T-cell (primary cell): ENCODE measurements around the gene ZNF195. TPM values are rescaled to one million over a fixed set of nuclear protein-coding genes. Genes with fewer than 3 reads are reported as not detected.
"Not testable (repeated sequence)": the region's sequence is repeated elsewhere in the genome, so short reads cannot be mapped to it uniquely, and the experiment has no call there.

Experiments
- ATAC-seq, 4 experiments: fragments of 200-7000 bp in 3 of 4; fragments of 150-1000 bp in 1 of 4; cut with Tn5 transposase; replicated peaks in 1 of 4; 1 replicate in 3 of 4; 2 replicates in 1 of 4; pipeline ENCODE4 v1.10.0; 2021; ENCODE audit warnings: moderate library complexity in 3 of 4, mild to moderate bottlenecking in 2 of 4, moderate number of reproducible peaks in 1 of 4
- CTCF ChIA-PET, 2 donors: fragments of 300-600 bp; sonication (Branson Sonifier 250); formaldehyde crosslinking; loops; one replicate each; lab custom pipeline; 2022; ENCODE audit warnings: antibody characterized with exemption in 2 of 2; lab: Charles Lee
- POLR2A ChIA-PET, 2 donors: fragments of 300-600 bp; sonication (Branson Sonifier 250); formaldehyde crosslinking; loops; one replicate each; lab custom pipeline; 2022; ENCODE audit warnings: antibody characterized with exemption in 2 of 2; lab: Charles Lee
- DNase-seq, 35 experiments: peaks; one replicate each; pipeline versions ENCODE4 v3.0.0 to v3.0.0-alpha.2; 2013 to 2023
- H3K27ac ChIP-seq: one replicate; pipeline ENCODE4 v1.5.1; 2013; ENCODE audit warnings: low read length
- H3K27me3 ChIP-seq, 2 experiments: replicated peaks in 1 of 2; 1 replicate in 1 of 2; 2 replicates in 1 of 2; pipeline versions ENCODE4 v1.6.1 to v1.7.0; 2013; ENCODE audit warnings: low read length in 1 of 2, mixed read lengths in 1 of 2; ENCODE audit not compliant: control insufficient read depth in 2 of 2, insufficient read depth in 2 of 2; ENCODE audit errors: extremely low read depth in 1 of 2
- H3K36me3 ChIP-seq, 2 donors: 1 replicate in 1 of 2; 2 replicates in 1 of 2; pipeline versions ENCODE4 v1.6.1 to v1.7.0; 2013; ENCODE audit warnings: low read length in 1 of 2; ENCODE audit not compliant: control insufficient read depth in 2 of 2, insufficient read depth in 1 of 2; ENCODE audit errors: extremely low read depth in 1 of 2
- H3K4me1 ChIP-seq, 2 experiments: 1 replicate in 1 of 2; 2 replicates in 1 of 2; pipeline versions ENCODE4 v1.6.1 to v1.7.0; 2013; ENCODE audit warnings: low read length in 2 of 2, mixed read lengths in 1 of 2; ENCODE audit not compliant: insufficient read depth in 2 of 2, control insufficient read depth in 1 of 2; ENCODE audit errors: extremely low read depth in 1 of 2
- H3K4me3 ChIP-seq, 2 donors: 1 replicate in 1 of 2; 2 replicates in 1 of 2; pipeline versions ENCODE4 v1.5.1 to v1.7.0; 2013; ENCODE audit warnings: mild to moderate bottlenecking in 2 of 2, low read length in 1 of 2, moderate library complexity in 1 of 2; ENCODE audit not compliant: control insufficient read depth in 1 of 2; ENCODE audit errors: extremely low read depth in 1 of 2
- H3K9me3 ChIP-seq: 2 replicates; pipeline ENCODE4 v1.7.0; 2013
- H3K27ac Mint-ChIP-seq, 2 donors: one replicate each; pipeline ENCODE4 v1.8.0; 2020 to 2021; ENCODE audit warnings: mild to moderate bottlenecking in 2 of 2, mixed read lengths in 2 of 2
- H3K27me3 Mint-ChIP-seq, 2 donors: one replicate each; pipeline ENCODE4 v1.8.0; 2021 to 2022; ENCODE audit warnings: mixed read lengths in 2 of 2
- H3K36me3 Mint-ChIP-seq: one replicate; pipeline ENCODE4 v1.8.0; 2021; ENCODE audit warnings: mixed read lengths
- H3K4me1 Mint-ChIP-seq, 3 donors: one replicate each; pipeline ENCODE4 v1.8.0; 2020 to 2022; ENCODE audit warnings: mixed read lengths in 3 of 3, mild to moderate bottlenecking in 1 of 3
- H3K4me3 Mint-ChIP-seq, 3 donors: one replicate each; pipeline ENCODE4 v1.8.0; 2020 to 2022; ENCODE audit warnings: mild to moderate bottlenecking in 3 of 3, mixed read lengths in 3 of 3, moderate library complexity in 3 of 3
- H3K9me3 Mint-ChIP-seq, 3 donors: one replicate each; pipeline ENCODE4 v1.8.0; 2020 to 2022; ENCODE audit warnings: mixed read lengths in 3 of 3
- WGBS: methylation state at CpG from one replicate; pipeline ENCODE4 v1.1.5; 2013; ENCODE audit warnings: missing lambda C conversion rate; ENCODE audit not compliant: insufficient coverage; 5-methylcytosine and 5-hydroxymethylcytosine counted together
- total RNA-seq, 35 experiments: library from RNA in 6 of 35; stranded (reverse) in 6 of 35; fragments of 120-200 nt in 1 of 35; gene quantifications; one replicate each; pipeline versions ENCODE4 v1.2.1 to v1.2.4 and lab custom pipeline; 2013 to 2026

The ZNF195 gene
- total RNA-seq, 5 donors from 2014 or later (not counting 1 experiment from before 2014, with no cell fraction given): 22.9 to 35.8 (median 32.0) TPM

- H3K9me3 ChIP-seq, ATAC-seq, H3K27ac ChIP-seq, H3K9me3 Mint-ChIP-seq, H3K4me1 ChIP-seq, H3K36me3 Mint-ChIP-seq, H3K4me3 ChIP-seq, H3K27me3 ChIP-seq, H3K4me1 Mint-ChIP-seq, H3K27me3 Mint-ChIP-seq, CTCF ChIA-PET, DNase-seq, POLR2A ChIA-PET, H3K36me3 ChIP-seq, H3K27ac Mint-ChIP-seq, H3K4me3 Mint-ChIP-seq: not testable (repeated sequence)
- 94% methylated on average over 18 of the region's 24 CpGs for WGBS
These were observed 34.7 kb upstream of the ZNF195 start for GRCh38 chr11:3413666-3414065.

GRCh38 chr11:3412837-3413236, 33.9 kb upstream of the ZNF195 start:
- ChIA-PET POLR2A (no interaction called here), CTCF (no interaction called here)
- Histone ChIP-seq H3K27me3 (peaks cover 0 to 3% of the 10 kb centered on the region in 2 experiments), H3K4me3 (no peak overlapping the region), H3K36me3 (no peaks in the 10 kb centered on the region), H3K9me3 (no peaks in the 10 kb centered on the region), H3K4me1 (peaks cover 0 to 5% of the 10 kb centered on the region in 2 experiments), H3K27ac (no peak overlapping the region)
- Mint-ChIP-seq H3K36me3 (no peaks in the 10 kb centered on the region), H3K4me1 (peaks cover 8 to 12% (median 9%) of the 10 kb centered on the region in 3 donors), H3K9me3 (no peaks in the 10 kb centered on the region), H3K4me3 (no peak overlapping the region), H3K27me3 (no peaks in the 10 kb centered on the region), H3K27ac (no peak overlapping the region)
- DNase-seq: no peak
- 85% methylated on average over 13 of the region's 15 CpGs for WGBS
- ATAC-seq: no peak

- POLR2A ChIA-PET, H3K27me3 ChIP-seq, H3K27ac Mint-ChIP-seq, H3K9me3 ChIP-seq, H3K36me3 ChIP-seq, H3K9me3 Mint-ChIP-seq, H3K4me3 Mint-ChIP-seq, H3K4me1 ChIP-seq, H3K36me3 Mint-ChIP-seq, H3K27me3 Mint-ChIP-seq, H3K4me3 ChIP-seq, H3K27ac ChIP-seq: not testable (repeated sequence)
- WGBS: 26% methylated on average over 8 of the region's 12 CpGs
- peaks cover 6 to 12% (median 6%) of the 10 kb centered on the region in 3 donors for H3K4me1 Mint-ChIP-seq
- DNase-seq: peak; percentile 10 to 85 (median 70)
- CTCF ChIA-PET: interaction anchor here in 1 of 2 donors (0.9 to 1.7 kb wide), 3 partner anchors 11 to 67 kb away, joined by 3 to 12 read pairs (median 11); partner anchors contain the start of gene ZNF195
- peak in 1 of 4 experiments; percentile 39 for ATAC-seq
These were observed 29.8 kb upstream of the ZNF195 start for GRCh38 chr11:3408722-3409121.

GRCh38 chr11:3408058-3408605, 29.2 kb upstream of the ZNF195 start:
- H3K27ac ChIP-seq, H3K27me3 Mint-ChIP-seq, DNase-seq, H3K4me3 ChIP-seq, H3K27me3 ChIP-seq, H3K4me1 ChIP-seq, H3K4me3 Mint-ChIP-seq, H3K36me3 Mint-ChIP-seq, H3K9me3 Mint-ChIP-seq, H3K36me3 ChIP-seq, POLR2A ChIA-PET, H3K27ac Mint-ChIP-seq, ATAC-seq, H3K9me3 ChIP-seq: not testable (repeated sequence)
- CTCF ChIA-PET: interaction anchor here in 1 of 2 donors (0.9 to 1.7 kb wide), 3 partner anchors 12 to 66 kb away, joined by 3 to 12 read pairs (median 11); partner anchors contain the start of gene ZNF195
- H3K4me1 Mint-ChIP-seq: peaks cover 6 to 12% (median 6%) of the 10 kb centered on the region in 3 donors
- 94% methylated on average over 3 of the region's 8 CpGs for WGBS

- POLR2A ChIA-PET, H3K27ac Mint-ChIP-seq: not testable (repeated sequence)
These were observed 28.0 kb upstream of the ZNF195 start for GRCh38 chr11:3406937-3407336.

GRCh38 chr11:3406223-3406875, 27.4 kb upstream of the ZNF195 start:
- H3K4me1 ChIP-seq, H3K36me3 Mint-ChIP-seq, H3K4me3 Mint-ChIP-seq, DNase-seq, H3K27me3 Mint-ChIP-seq, ATAC-seq, CTCF ChIA-PET, H3K9me3 ChIP-seq, H3K27ac ChIP-seq, H3K27me3 ChIP-seq, H3K4me3 ChIP-seq, POLR2A ChIA-PET, H3K36me3 ChIP-seq, H3K9me3 Mint-ChIP-seq, H3K27ac Mint-ChIP-seq: not testable (repeated sequence)
- H3K4me1 Mint-ChIP-seq: peaks cover 6 to 12% (median 6%) of the 10 kb centered on the region in 3 donors
- 77% methylated on average over 13 of the region's 17 CpGs for WGBS

More at GRCh38 chr11:3406937-3407336, 28.0 kb upstream of the ZNF195 start:
- 85% methylated on average over 6 of the region's 9 CpGs for WGBS
- DNase-seq, CTCF ChIA-PET, H3K27ac ChIP-seq, H3K36me3 Mint-ChIP-seq, H3K27me3 ChIP-seq, H3K9me3 Mint-ChIP-seq, H3K27me3 Mint-ChIP-seq, H3K4me3 Mint-ChIP-seq, H3K4me3 ChIP-seq, H3K36me3 ChIP-seq, H3K4me1 ChIP-seq, H3K9me3 ChIP-seq, ATAC-seq: not testable (repeated sequence)
- H3K4me1 Mint-ChIP-seq: peaks cover 6 to 12% (median 6%) of the 10 kb centered on the region in 3 donors
